Right lobe of liver (tissue), 6 donors: ENCODE results near the gene YIPF4. TPM values are rescaled to one million over a fixed set of nuclear protein-coding genes. Genes with fewer than 3 reads are reported as not detected.

Experiments
- ATAC-seq, 4 donors: fragments of 200-7000 bp; cut with Tn5 transposase; one replicate each; pipeline ENCODE4 v1.9.1; 2020; ENCODE audit warnings: mild to moderate bottlenecking in 4 of 4, moderate library complexity in 4 of 4
- DNase-seq, 3 donors: peaks; one replicate each; pipeline ENCODE4 v3.0.0-alpha.2; 2020
- H3K27ac ChIP-seq, 3 donors: fragments of 200-600 bp; one replicate each; pipeline ENCODE4 v1.8.0; 2022
- H3K27me3 ChIP-seq, 2 donors: fragments of 200-600 bp; one replicate each; pipeline ENCODE4 v1.8.0; 2022
- H3K36me3 ChIP-seq, 4 donors: fragments of 200-600 bp; sonication (generic) in 1 of 4; one replicate each; pipeline versions ENCODE4 v1.5.1 to v1.8.0; 2017 to 2022; ENCODE audit warnings: control low read depth in 1 of 4
- H3K4me1 ChIP-seq, 4 donors: fragments of 200-600 bp; sonication (generic) in 1 of 4; one replicate each; pipeline versions ENCODE4 v1.5.1 to v1.8.0; 2017 to 2022; ENCODE audit warnings: control low read depth in 1 of 4
- H3K4me3 ChIP-seq, 3 donors: fragments of 200-600 bp; one replicate each; pipeline ENCODE4 v1.8.0; 2022
- H3K9me3 ChIP-seq, 4 donors: fragments of 200-600 bp; sonication (generic) in 1 of 4; one replicate each; pipeline versions ENCODE4 v1.5.1 to v1.8.0; 2017 to 2022; ENCODE audit warnings: control low read depth in 1 of 4
- POLR2A ChIP-seq: fragments of 450-650 bp; IDR thresholded peaks from one replicate; pipeline ENCODE4 v1.6.1; 2017; ENCODE audit warnings: antibody characterized with exemption, mild to moderate bottlenecking
- WGBS: methylation state at CpG from one replicate; pipeline ENCODE4 v1.1.6; 2018; ENCODE audit warnings: low coverage, low lambda C conversion rate; ENCODE audit not compliant: insufficient coverage; ENCODE audit errors: missing lambda C conversion rate; 5-methylcytosine and 5-hydroxymethylcytosine counted together
- intact Hi-C, 2 donors: fragments of 100-400 bp; cut with DNase I; formaldehyde crosslinking; loops; one replicate each; pipeline versions ENCODE4 v1.11.2 to v1.14.1; 2022
- total RNA-seq, 6 experiments: library from RNA; depleted of rRNA in 2 of 6; stranded (reverse); fragments of >200 nt in 2 of 6; fragmentation: NEBNext Ultra II Directional in 3 of 6; extraction: Animal tissue kit (Norgen Biotek cat#: 25700) in 3 of 6; gene quantifications; one replicate each; pipeline versions ENCODE4 v1.1.0 to v1.2.4, GENCODE V29; 2016 to 2023
- TF ChIP-seq, protein P1 (sequence below), 4 donors: fragments of 200-600 bp in 3 of 4; fragments of 450-650 bp in 1 of 4; IDR thresholded peaks; one replicate each; pipeline versions ENCODE4 v1.5.1 to v1.8.0; 2016 to 2022; ENCODE audit warnings: antibody characterized with exemption in 4 of 4, mild to moderate bottlenecking in 2 of 4
- donor health status: DM: no; HTN: yes; CAD: no.
- donor health status: DM: no; HTN: no; CAD: no.
- donor health status: DM: no; HTN: no; CAD: no.
- donor health status: DM: no; HTN: yes; CAD: no.
- donor health status: DM: no; HTN: yes; CAD: no.

Gene YIPF4
- total RNA-seq, 6 experiments from 2014 or later = 8.8 to 49.3 (median 29.9) TPM

DNA sequence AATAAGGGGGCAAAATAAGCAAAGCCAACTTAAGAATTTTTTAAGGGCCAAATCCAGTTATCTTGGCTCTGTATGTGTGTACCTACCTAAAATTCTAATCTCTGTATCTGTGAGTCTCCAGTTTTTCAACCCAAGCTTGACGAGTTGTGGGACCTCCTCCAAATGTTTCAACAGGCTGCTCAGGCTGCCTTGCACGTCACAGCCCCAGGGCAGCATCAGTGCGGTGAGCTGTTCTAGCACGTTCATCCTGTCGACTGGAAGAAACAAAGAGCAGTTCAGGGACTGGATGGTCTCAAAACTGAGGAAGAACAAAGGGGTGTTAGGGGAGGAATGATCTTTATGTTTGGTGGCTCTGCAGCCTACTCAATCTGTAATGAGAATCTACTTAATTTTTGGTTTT is 42.4 kb upstream of the YIPF4 start:
- 80% methylated on average over 5 of the region's 5 CpGs for WGBS
- intact Hi-C loops = no loop called here
- Histone ChIP-seq H3K4me3 (no peak overlapping the region), H3K36me3 (no peaks in the 10 kb centered on the region), H3K9me3 (no peaks in the 10 kb centered on the region), H3K4me1 (no peaks in the 10 kb centered on the region), H3K27me3 (no peaks in the 10 kb centered on the region), H3K27ac (no peak overlapping the region)
- TF ChIP-seq POLR2A = no peak
- TF ChIP-seq, protein P1, sequence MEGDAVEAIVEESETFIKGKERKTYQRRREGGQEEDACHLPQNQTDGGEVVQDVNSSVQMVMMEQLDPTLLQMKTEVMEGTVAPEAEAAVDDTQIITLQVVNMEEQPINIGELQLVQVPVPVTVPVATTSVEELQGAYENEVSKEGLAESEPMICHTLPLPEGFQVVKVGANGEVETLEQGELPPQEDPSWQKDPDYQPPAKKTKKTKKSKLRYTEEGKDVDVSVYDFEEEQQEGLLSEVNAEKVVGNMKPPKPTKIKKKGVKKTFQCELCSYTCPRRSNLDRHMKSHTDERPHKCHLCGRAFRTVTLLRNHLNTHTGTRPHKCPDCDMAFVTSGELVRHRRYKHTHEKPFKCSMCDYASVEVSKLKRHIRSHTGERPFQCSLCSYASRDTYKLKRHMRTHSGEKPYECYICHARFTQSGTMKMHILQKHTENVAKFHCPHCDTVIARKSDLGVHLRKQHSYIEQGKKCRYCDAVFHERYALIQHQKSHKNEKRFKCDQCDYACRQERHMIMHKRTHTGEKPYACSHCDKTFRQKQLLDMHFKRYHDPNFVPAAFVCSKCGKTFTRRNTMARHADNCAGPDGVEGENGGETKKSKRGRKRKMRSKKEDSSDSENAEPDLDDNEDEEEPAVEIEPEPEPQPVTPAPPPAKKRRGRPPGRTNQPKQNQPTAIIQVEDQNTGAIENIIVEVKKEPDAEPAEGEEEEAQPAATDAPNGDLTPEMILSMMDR (IDR thresholded peaks at IDR 0.05) = no peak
- no peak for ATAC-seq
- DNase-seq = no peak

DNA sequence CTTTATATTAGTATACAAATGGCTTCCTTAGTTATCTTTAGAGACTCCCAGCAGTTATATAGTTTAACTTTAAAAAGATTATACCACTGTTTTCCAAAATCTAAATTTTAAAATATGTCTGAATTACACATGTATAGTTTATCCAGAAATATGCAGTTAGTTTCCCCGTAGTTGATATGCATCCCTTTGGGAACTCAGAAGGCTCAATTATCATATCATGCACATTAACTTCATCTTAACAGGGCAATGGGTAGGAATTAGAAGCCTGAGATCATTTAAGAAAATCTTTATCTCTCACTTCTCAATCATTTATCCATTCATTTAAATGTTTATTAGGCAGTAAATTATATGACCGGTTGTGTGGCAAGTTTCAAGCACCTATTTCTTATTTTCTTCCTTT is 40.2 kb upstream of the YIPF4 start:
- no peaks in the 10 kb centered on the region for H3K36me3 ChIP-seq
- intact Hi-C loops = no loop called here
- no peak for ATAC-seq
- no peak overlapping the region for H3K4me3 ChIP-seq
- DNase-seq = no peak
- H3K9me3 ChIP-seq = no peaks in the 10 kb centered on the region
- H3K4me1 ChIP-seq = no peaks in the 10 kb centered on the region
- 96% methylated on average over 2 of the region's 2 CpGs for WGBS
- H3K27me3 ChIP-seq = no peaks in the 10 kb centered on the region
- no peak for TF ChIP-seq POLR2A
- TF ChIP-seq, protein P1 (IDR thresholded peaks at IDR 0.05) = no peak
- no peak overlapping the region for H3K27ac ChIP-seq

DNA sequence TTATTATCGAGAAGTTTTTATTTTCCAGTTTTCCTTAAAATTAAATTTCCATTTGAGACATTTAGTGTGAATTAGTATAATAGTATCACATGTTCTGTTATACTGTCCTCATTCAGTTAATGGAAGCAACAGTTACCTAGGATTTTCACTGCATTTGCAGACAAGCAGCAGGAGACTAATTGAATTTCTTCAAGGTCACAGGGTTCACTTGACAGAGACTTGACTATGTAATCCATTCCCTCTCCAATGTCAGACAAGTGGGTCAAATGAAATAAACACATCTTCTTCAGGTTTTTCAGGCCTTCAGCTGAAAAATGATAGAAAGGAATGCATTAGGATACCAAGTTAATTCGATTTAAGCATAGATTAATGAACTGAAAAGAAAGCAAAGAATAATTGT is 39.7 kb upstream of the YIPF4 start:
- DNase-seq = no peak
- H3K4me3 ChIP-seq = no peak overlapping the region
- no peaks in the 10 kb centered on the region for H3K9me3 ChIP-seq
- 92% methylated on average over 2 of the region's 2 CpGs for WGBS
- no peak for TF ChIP-seq POLR2A
- TF ChIP-seq, protein P1 (IDR thresholded peaks at IDR 0.05) = no peak
- ATAC-seq = no peak
- H3K4me1 ChIP-seq = no peaks in the 10 kb centered on the region
- intact Hi-C loops = no loop called here
- no peaks in the 10 kb centered on the region for H3K27me3 ChIP-seq
- no peak overlapping the region for H3K27ac ChIP-seq
- H3K36me3 ChIP-seq = no peaks in the 10 kb centered on the region

DNA sequence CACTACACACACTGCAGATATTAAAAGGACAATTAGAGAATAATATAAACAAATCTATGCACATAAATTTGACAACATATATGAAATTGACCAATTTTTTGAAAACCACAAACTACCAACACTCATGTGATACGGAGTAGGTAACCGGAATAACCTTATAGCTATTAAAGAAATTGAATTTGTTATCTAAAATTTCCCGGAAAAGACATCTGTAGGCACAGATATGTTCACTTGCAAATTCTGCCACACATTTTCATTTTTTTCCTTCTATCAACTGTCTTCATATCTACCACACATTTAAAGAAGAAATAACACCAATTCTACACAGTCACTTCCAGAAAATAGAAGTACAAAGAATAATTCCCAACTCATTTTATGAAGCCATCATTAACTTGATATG is 35.4 kb upstream of the YIPF4 start:
- no peaks in the 10 kb centered on the region for H3K36me3 ChIP-seq
- ATAC-seq = no peak
- H3K9me3 ChIP-seq = no peaks in the 10 kb centered on the region
- no peaks in the 10 kb centered on the region for H3K4me1 ChIP-seq
- no peak overlapping the region for H3K27ac ChIP-seq
- no peaks in the 10 kb centered on the region for H3K27me3 ChIP-seq
- no peak for TF ChIP-seq POLR2A
- TF ChIP-seq, protein P1 (IDR thresholded peaks at IDR 0.05) = no peak
- intact Hi-C loops = no loop called here
- 98% methylated on average over 3 of the region's 3 CpGs for WGBS
- H3K4me3 ChIP-seq = no peak overlapping the region
- no peak for DNase-seq

DNA sequence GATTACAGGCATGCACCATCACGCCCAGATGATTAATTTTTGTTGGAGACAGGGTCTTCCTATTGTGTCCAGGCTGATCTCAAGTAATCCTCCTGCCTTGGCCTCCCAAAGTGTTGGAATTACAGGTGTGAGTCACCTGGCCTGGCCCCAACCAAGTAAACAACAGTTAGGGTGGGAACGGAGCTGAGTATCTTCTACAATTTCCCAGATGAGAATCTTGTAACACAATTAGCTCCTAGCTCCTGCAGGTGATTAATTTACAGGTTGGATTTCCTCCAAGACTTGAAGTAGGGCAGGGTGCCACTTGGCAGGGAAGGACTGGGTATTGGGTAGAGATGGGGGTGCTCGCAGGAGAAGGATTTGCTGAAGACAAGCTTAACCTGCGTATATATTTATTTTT is 30.8 kb upstream of the YIPF4 start:
- DNase-seq = no peak
- Histone ChIP-seq H3K27me3 (no peaks in the 10 kb centered on the region), H3K4me3 (no peak overlapping the region), H3K4me1 (no peaks in the 10 kb centered on the region), H3K36me3 (no peaks in the 10 kb centered on the region), H3K27ac (no peak overlapping the region), H3K9me3 (no peaks in the 10 kb centered on the region)
- no peak for ATAC-seq
- intact Hi-C loops = no loop called here
- TF ChIP-seq, protein P1 (IDR thresholded peaks at IDR 0.05) = no peak
- TF ChIP-seq POLR2A = no peak
- 85% methylated on average over 4 of the region's 4 CpGs for WGBS
